ENCODE results near the gene RASL10A.

The RASL10A gene

DNA sequence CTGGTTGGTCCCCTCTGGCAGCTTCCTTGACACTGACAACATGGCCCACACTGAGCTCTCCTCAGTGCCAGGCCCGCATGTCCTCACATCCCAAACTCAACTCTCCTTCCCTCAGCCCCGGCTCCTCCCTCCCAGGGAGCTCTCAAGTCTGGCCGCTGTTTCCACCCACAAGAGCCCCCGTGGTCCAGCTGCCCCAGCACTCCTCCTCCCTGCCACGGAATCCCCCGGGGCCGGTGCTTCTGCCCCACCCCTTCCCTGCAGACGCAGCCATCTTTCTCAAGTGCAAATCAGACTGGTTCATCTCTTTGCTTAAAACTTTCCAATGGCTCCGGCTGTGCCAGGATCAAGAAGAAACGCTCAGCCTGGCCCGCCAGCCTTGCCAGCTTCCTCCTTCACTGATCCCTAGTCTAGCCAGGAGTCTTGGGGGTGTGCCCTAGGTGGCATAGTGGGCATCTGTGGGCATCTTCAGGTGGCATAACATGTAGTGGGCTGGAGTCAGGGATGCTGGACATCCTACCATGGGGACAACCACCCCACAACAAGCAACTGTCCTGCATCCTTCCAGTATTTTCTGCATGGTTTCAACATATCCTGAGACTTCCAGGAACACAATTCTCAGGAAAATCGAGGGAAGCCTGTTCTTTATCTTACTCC, 22.3 kb upstream of the RASL10A start:
- DNase-seq = no peak

DNA sequence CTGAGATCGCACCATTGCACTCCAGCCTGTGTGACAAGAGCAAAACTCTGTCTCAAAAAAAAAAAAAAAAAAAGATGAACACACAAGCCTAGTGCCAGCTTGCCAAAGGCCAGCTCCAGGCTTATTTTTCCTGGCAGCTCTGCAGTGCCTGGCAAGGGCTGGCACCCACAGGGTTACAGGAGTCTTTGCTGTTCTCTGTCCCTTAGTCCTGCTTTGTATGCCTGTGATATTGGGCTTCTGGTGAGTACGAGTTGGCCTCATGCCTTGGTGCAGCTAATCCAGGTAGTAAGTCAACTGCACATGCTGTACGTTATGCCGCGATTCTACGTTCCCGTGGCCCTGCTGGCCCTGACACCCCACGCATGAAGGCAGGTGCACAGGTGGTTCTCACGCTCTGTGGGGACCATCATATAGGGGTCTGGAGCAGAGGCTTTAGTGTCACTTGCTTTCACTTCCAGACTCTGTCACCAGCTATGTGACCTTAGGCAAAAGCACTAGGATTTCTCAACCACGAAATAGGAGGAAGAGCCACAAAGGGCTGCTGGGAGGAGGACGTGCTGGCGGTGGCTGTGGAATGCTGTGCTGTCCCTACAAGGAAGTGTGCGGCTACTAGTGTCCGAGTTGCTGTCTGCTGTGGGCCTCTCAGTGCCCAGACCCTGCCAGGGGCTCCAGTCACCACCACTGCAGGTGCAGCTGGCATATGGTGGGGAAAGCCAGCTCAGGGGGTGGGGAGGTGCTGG, 21.4 kb upstream of the RASL10A start:
- no peak for DNase-seq

DNA sequence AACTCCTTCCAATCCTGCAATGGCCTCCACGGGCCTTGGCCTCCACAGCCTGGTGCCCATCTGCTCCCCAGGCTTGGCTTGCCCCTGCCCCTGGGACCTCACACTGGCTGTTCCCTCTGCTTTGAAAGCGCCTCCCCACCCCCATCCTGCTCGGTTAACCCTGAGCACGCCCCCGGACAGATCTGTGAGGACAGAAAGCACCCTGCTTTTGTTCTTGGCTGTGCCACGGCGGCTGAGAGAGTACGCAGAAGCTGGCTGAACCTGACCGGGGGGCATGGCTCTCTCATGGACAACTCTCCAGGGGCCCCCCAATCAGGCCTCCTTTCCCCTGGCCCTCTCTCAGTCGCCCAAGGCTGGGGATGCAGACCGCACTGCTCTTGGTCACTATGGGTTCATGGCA, 20.2 kb upstream of the RASL10A start:
- DNase-seq = no peak

DNA sequence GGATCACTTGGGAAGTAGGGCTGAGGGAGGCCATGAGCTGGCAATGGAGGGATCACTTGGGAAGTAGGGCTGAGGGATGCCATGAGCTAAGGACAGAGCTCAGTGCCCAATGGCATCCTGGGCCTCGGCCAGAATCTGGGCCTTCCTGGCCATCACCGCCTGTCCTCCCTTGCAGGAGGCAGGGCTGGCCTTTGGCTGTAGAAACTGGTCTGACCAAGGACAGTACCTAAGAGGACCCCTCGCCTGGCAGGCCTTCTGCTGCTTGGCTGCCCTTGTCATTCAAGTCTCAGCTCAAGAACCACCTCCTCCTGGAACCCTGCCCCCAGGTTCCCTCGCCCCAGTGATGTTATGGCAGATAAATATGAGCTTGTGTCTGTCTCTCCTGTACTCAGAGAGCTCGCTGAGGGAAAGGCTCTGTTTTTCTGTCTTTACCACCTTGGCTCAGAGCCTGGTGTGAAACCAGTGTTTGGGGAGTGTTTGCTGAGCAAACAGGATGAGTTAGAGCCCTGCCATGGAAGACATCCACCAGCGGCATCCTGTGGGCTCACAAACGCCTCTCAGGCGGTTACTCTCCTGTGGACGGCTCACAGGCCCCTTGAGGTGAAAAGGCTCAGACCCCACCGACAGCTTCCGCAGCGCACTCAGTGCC, 19.3 kb upstream of the RASL10A start:
- no peak for DNase-seq

DNA sequence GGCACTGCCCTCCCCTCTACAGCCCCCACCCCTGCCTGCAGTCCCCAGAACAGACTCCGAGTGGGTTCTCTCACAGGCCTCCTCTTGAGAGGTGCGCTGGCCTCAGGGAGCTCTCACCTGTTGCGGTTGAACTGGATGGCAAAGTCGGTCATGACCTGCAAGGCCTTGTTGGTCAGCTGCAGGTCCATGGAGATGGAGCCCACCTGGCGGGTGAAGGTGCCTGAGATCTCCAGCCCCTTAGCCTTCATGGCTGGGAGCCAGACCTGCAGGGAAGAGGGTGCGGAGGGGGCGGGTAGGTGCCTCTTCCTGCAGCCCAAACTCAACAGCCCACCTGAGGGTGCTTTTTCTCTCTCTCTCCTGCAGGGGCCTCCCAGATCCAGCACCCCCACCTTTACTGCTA, 18.7 kb upstream of the RASL10A start:
- no peak for DNase-seq

DNA sequence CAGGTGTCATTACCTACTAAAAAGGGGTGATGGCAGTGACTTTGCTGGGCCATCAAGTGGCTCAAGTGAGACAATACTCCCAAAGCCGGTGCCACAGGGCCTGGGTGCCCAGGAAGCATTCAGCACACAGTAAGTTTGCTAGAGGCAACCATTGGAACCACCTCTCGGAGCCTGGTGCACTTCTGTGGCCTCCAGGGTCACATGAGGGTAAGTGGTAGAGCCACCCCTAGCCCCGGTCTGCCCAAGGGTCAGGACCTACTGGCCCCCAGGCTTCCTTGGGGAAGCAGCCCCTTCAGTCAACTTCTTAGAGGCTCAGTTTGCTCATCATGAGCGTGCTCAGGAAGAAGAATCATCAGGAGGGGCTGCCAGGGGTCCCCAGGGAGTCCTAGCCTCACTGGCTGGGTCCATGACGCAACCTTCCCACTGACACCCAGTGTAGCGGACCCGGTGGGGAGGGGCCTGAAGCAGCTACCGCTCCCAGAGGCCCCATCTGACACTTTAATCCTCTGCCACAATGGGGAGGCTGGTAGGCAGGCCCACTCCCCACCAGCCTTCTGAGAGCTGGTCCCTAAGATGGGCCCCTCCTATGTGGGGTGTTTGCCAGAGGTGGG, 17.5 kb upstream of the RASL10A start:
- DNase-seq = no peak

DNA sequence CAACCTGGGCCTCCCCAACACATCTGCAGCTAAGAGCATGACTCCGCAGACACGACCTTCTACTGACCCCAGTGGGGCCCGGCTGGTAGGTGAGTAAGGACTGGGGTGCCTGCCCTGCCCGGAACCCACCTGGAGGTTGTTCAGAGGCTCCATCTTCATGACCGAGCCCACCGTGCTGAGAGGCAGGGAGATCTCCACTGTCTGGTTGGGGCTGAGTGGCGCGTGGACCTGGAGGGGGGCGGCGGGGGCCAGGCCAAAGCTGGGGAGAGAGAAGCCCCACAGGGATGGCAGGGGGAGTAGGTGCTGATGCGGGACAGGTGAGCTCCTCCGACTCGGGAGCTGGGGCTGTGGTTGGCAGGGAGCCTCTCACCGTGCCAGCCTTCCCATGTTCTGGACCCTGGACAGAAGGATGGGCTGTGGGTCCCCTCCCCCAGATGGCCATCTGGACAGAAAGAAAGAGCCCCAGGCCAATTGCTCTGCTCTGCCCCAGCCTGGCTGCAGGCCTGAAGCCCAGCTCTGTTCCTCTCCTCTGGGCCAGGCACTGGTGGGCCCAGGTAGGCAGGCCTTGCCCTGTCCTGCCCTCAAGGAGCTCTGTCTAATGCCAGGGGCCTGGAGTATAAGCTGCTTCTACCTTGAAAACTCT, 16.3 kb upstream of the RASL10A start:
- no peak for DNase-seq

DNA sequence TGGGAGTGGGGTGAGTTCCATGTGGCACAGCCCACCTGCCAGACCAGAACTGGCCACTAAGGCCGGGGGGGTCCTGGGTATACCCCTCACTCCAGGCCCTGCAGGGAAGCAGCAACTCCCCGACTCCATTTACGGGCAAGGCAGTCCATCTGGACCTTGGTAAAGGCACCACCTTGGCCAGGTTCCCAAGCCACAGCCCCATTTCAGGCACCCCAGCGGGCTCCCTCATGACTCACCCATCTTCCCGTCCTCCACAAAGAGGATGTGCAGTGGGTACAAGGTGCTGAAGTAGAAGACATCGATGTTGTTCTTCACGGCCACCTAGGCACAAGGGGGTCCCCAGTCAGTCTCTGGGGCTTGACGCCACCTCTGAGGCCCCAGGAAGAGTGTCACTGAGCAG, 15.7 kb upstream of the RASL10A start:
- DNase-seq = no peak

DNA sequence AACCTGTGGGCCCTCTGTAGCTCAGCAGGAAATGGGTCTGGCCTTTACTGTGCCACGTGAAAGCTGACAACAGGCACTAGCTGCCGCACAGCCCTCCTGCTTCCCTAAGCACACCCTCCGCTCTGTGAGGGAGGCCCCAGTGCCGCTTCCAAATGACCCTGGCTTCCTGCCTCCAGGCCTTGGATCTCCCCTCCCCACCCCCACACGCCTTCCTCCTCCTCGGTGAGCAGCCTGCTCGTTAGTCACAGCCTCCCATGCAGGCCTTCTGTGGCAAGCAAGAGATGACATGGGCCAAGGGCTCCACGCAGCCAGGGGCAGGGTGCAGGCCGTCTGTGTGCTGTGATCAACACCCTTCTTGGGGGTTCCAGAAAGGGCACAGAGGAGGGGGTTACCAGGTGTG, 15.3 kb upstream of the RASL10A start:
- DNase-seq = no peak

DNA sequence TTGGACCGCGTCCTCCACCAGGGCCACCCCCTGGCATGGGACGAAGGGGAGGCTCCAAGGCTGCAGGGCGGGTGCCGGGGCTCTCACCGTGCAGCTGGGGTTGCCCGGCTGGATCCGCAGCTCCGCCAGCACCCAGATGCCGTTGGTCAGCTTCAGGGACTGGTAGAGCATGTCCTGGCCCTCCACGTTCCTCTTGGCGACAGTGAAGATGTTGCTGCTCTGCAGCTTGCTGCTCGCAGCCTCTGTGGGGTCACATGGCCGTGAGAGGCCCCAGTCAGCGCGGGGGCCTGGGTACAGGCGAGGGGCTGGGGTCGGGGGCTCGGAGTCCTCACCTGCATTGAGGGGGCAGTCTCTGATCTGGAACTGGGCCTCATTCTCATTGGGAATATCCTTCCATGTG, 14.8 kb upstream of the RASL10A start:
- no peak for DNase-seq

DNA sequence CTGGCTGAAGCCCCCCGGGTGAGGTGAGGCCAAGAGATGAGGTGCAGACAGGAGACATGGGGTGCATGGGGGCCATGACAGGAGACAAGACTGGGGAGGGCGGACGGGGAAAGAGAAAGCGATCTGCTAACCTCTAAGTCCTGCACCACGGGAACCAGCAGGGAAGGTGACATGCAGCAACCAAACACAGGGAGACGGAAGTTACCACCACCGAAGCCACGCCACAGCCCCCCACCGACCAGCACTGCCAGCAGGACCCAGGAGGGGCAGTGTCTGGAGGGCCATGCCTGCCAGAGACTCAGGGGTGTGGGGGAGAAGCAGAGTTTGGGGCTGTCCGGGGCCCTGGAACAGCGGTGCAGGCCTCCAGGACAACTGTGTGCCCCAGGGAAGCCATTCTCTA, 14.1 kb upstream of the RASL10A start:
- DNase-seq = no peak

DNA sequence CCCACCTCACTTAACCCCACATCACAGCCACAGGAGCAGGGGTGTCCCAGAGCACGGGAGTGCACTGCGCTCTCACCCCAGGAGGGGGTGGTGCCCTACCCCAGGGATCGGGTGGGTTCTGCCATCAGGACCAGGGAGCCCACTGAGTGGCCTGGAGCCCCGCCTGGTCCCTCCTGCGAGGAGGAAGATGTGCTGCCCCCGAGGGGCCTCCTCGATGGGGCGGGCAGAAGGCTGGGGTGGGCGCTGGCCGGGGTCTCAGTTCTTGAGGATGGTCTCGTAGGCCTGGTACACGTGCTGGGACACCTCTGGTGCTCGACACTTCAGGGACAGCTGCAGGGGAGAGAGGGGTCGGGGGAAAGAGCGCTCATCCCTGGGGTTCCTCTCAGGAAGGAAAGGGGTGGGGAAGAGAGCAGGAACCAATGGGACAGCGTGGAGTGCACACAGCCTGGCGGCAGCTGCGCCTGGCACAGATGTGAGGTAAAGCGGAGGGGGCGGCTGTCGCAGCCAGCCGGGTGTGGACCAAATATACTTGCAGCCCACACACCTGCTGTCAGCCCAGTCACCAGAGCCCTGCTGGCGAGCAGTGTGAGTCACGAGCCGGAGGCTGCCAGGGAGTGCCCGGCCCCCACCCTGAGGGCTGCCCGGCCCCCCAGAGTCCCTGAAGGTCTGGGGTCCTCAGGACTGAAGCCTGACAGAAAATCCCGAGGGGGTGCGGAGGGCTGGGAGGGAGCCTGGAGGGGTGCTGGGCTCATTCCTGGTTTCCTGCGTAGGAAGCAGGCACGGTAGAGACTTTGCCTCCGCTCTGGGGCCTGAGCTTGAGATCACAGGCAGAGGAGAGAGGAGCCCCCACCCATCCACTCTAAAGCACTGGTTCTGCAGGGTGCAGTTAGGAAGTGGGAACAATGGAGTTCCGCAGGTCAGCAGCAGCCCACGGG, 13.3 kb upstream of the RASL10A start:
- DNase-seq = no peak

DNA sequence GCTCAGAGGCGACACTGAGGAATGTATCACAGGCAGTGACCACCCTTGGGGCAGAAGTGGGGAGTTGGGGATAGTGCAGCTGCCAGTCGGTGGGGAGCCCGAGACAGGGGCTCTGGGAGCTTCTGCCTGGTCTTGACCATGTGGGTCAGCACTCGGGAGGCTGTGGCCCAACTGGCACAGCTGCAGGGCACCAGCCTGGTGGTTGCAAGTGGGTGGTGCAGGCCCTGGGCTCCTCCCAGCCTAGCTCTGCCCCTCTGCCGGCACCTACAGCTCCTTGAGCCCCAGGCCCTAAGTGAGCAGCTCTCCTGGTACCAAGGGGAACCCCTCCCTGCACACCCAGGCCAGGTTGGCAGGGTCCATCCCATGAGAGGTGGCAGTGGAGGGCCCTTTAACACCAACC, 12.6 kb upstream of the RASL10A start:
- no peak for DNase-seq

DNA sequence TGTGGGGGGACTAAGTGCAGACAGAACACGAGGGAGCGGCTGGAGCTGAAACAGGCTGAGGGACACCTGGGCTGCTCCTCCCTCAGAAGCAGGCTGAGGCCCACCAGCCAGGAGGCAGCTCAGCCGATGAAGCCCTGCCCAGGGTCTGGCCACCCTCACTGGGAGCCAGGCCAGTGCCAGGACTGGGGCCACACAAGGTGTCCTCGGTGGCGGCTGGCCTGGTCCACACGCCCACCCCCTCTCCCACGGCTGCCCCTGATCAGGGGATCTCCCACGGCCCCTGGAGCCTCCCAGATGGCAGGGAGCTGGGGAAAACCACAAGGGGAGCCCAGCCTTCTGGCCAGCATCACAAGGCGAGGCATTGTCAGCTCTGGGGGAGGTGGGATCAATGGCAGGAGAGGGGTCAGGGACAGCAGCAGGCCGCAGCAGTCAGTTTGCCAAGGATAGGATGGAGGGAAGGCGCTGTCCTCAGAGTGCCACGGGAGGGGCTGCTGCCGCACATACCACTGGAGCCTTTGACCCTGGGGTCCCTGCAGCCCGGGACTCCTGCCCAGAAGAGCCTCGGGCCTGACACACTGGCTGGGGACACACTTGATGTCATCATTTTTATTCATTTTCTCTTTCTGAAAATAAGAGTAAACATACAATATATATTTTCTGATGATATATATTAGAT, 11.7 kb upstream of the RASL10A start:
- DNase-seq = no peak

DNA sequence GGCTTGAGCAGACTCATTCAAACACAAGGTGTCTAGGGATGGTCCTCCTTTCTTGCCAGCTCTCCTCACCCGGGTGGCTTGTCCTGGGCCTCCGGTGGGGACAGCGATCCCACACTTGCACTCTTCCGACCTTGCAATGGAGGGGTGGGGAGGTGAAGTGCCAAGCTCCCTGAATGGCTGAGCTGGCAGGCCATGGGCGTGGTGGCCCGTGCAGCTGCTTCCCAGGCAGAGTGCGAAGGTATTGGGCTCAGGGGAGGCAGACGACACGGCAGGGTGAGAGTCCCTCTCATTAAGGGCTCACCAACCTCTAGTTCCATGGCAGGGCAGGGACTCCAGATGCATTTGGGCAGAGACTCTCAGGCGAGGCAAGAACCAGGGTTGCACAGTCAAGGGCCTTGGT, 11.0 kb upstream of the RASL10A start:
- DNase-seq = no peak

DNA sequence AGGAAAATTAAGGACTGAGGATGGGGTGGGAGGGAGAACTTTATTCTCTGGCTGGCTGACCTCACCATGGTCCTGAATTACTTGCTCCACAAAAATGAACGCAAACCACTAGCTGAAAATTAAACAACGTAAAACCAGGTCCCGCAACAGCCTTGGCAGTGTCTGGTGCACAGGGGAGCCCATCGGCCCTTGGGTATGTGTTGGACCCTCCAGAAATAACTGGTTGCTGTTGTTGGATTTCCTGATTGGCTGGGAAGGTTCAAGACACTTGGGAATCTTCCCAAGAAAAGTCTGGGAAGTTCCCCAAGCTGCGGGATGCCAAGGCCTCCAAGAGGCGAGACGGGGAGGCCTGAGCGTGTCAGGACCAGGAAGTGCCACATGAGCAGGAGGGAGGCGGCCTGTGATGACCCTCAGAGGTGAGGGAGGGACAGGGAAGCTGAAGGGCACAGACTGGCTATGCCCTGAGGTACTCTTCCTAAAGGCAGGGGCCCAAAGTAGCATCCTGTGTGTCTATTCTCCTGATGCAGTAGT, 10.4 kb upstream of the RASL10A start:
- no peak for DNase-seq

DNA sequence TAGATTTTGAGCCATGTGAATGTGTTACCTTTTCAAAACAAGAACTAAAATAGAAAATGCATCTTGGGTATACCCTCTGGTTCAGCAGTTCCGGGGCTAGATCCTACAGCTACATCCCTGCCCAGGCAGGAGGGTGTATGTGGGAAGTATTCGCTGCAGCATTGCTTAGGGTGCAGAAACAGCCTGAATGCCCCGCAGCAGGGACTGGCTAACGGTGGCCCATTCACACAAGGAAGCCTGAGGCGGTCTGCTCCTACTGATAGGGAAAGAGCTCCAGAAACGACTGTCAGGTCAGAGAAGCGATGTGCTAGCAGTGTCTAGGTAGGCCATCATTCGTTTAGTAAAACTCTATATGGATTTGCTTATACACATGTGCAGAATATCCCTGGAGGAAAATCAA, 9.9 kb upstream of the RASL10A start:
- DNase-seq = no peak

DNA sequence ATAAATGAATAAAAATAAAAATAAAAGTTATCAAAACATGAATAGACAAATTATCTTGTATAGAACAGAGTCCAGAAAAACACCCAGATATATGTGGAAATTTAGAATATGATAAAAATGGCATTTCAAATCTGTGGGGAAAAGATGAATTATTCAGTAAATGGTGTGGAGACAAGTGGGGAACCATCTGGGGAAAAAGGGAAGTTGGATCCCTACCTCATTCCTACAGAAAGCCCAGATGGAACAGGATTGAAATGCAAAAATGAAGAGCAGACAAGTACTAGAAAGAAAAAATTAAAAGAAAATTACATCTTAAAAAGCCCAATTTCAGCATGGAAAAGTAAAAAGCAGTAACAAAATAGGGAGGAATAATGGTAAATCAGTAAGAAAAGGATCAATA, 8.1 kb upstream of the RASL10A start:
- no peak for DNase-seq

DNA sequence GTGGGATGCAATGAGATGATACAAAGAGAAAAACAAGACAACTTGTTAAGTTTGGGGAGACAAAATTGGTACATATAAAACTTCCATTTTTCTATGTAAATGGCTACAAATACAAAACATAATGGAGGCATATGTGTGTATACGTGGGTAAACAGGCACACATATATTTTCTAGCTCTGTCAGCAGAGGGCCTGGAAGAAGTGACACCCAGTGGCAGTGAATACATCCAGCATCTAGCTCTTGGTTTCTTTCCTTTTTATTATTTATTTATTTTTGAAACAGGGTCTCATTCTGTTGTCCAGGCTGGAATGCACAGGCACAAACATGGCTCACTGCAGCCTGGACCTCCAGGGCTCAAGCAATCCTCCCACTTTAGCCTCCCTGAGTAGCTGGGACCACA, 5.0 kb upstream of the RASL10A start:
- no peak for DNase-seq

DNA sequence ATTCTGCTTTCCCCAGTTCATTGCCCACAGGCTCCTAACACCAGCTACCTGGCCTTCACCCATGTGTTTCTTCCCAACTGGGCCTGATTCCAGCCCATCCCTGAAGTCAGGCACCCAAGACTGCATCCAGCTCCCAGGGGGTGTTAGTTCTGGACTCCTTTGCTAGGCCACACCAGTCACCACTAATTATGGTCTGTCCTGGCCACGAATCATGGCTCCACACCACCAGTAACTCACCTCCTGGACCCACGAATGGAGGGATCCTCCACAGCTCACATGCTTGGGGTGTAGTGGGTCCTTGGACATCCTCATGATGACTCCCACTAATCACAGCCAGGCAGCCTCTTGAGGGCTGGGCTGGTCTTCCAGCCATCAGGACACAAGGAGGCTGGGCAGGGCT, 3.6 kb upstream of the RASL10A start:
- no peak for DNase-seq

DNA sequence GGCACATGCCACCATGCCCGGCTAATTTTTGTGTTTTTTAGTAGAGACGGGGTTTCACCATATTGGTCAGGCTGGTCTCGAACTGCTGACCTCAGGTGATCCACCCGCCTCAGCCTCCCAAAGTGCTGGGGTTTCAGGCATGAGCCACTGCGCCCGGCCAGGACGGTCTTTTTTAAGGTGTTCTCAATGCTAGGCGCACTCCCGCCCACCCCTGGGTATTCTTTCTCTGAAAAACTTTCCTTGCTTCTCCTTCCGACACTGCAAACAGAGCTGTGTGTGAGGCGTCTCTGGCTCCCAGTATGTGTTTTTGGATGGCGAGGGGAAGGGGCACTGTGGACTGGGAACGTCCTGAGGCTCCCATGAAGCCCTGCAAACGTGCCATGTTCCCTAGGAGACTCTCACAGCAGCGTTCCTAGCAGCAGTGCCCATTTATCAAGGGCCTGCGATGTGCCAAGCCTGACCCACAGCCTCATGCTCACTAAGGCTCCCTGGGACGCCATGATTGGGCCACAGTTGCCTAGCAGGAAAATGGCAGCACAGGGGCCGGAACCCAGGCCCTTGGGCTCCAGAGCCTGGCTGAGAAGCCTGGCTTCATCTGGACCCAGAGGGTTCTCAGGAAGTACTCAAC, 2.4 kb upstream of the RASL10A start:
- DNase-seq = no peak
